ENCODE measurements around the gene CDH12.
"Not testable (repeated sequence)": the region's sequence is repeated elsewhere in the genome, so short reads cannot be mapped to it uniquely, and the experiment has no call there.

CDH12 gene

DNA sequence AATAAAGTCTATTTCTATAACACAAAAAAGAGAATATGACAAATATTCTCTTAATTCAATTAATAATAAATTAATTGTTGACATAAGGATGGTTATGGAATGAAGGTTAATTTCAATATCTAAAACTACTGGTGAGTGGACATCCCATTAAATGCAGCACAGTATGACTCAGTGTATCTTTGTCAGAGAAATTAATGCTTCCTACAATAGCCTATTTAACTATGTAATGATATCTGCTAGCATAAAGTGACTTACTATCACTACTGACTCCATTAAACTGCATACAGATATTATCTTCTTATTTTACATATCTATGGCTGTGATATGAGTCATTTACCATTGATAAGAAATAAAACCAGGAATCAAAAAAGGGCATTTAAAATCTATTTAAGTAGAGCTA, 298.7 kb downstream of the CDH12 start:
- DNase-seq = no peak

DNA sequence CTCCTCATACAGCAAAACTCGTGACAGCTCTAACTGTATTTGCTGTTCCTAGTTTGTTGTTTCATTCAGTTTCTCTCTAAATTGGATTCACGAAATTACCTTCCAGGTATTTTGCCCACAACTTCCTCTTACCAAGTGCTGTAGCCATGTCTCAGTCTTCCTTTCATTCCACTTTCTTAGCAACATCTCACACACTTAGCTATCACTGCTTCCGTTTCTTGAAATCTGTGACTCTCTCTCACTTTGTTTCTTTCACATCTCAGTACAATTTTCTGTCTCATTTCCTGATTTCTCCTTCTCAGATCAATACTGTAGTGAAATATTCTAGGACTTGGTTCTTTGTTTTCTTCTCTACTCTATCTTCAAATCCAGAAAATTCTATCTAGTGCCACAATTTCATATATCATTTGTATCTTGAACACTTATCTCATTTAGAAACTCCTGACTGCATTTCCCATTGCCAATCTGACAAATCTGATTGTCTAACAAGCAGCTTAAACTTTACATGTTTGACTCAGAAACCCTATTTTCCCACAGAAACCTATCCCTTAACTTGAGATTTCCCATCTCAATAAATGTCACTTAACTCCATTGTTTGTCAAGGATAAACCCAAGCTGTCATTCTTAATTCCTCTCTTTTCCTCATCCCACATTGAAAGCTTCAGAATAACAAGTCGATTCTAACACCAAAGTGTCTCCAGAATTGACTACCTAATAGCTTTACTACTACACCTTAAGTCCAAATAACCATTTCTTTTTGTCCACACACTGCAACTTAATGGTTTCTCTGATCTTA, 303.1 kb downstream of the CDH12 start:
- no peak for DNase-seq

DNA sequence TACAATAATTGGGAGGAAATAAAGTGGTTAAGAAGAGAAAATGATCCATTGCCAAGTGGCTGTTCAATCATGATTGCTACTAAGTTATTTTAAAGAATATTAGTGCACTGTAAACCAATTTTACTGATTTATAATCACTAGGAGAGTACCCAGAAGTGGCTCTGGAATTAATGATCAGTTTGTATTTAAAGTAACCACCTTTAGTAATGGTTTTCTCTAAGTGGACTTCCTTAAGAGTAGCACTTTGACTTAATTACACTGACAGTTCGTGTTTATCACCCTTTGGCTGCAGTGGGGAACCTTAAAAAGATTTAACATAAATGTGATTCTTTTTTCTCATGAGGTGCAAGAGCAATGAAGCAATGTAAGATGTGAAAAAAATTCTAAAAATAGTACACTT, 310.8 kb downstream of the CDH12 start:
- DNase-seq = no peak

DNA sequence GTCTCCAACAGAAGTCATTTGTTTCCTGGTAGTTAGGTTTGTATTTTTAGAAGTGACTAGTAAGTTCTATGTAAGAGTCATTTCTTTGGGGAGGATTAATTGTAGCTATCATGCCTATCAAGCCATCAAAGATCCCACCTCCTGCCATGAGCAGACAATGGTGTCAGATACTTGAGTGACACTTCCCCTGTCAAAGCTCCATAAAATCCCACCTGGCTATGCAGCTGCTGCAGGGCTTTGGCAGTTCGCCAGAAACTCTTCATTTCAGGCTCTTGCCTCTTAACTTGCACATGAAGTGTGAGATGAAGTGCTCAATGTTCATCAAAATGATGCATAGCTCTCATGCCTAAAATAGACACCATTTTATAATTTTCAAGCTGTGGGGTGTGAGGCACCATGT, 312.1 kb downstream of the CDH12 start:
- DNase-seq = no peak

DNA sequence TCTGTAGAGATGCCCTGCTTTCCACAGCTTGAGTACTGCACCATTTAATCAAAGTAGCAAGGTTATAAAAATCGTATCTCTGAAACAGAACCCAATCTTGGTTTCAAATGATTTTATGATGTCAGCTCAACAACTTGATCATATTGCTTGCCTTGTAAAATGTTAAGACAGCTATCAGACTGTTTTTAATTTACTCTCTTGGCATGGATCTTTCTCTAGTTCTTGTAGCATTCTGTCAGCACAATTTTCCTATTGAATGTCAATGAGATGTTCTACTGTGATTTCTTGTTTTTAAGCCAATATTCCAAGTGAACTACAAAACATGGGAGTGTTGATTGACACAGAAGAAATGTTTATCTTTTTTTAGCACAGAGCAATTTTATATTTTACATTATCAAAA, 313.4 kb downstream of the CDH12 start:
- DNase-seq = no peak

DNA sequence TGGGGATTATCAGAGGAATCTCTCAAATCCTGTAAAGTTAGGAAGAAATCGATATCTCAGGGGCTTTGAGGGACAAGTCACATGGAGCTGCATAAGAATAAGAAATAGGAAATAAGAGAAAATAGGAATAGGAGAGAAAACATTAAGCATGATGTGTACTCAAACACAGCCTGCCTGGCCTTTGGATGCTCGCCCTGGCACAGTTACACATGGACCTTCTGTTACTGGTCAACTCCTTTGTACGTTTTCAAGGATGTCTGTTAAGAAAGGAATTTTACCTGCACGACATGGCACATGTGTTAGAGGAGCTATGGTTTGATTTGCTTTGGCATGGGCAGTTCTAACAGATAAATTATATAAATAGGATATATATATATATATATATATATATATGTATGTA, 321.2 kb downstream of the CDH12 start:
- no peak for DNase-seq

DNA sequence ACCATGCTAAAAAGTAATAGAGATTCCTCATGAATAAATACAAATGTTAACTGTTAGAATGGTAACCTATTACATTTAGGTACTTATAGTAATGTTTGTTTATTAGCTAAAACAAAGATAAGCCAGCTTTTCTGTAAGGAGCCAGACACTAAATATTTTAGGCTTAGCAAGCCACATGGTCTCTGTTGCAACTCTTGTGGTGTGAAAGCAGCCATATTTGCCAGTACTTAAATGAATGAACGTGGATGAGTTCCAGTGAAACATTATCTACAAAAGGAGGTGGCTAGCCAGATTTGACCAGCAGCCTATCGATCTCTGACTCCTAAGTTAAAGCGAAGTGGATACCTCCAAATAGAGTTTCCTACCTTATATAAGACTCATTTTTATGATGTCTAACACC, 331.6 kb downstream of the CDH12 start:
- DNase-seq = no peak

DNA sequence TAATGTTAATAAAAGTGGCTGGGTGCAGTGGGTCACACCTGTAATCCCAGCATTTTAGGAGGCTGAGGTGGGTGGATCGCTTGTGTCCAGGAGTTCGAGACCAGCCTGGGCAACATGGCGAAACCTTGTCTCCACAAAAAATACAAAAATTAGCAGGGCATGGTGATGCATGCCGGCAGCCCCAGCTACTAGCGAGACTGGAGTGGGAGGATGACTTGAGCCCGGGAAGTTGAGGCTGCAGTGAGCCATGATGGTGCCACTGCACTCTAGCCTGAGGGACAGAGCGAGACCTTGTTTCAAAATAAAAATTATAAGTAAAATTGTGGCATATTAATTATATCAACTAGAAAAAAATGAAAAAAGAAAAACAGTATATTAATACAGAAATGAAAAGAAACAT, 336.6 kb downstream of the CDH12 start:
- DNase-seq = not testable (repeated sequence)

DNA sequence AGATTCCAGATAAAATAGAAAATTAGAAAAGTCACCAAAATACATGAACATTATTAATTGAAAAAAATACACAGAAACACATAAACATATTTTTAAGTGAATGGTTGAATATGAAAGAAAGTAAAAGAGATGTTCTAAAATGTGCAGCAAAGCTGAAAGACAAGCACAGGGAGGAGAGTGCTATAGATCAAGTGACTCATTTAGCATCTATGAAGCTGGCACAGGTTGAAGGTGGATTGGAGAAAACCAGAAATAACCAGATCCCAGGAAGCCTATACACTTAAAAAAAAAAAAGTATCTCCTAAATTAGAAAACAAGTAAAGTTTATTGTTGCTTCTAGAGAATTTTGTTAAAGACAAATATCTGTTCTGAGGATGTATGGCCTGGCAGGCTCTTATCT, 338.9 kb downstream of the CDH12 start:
- no peak for DNase-seq

DNA sequence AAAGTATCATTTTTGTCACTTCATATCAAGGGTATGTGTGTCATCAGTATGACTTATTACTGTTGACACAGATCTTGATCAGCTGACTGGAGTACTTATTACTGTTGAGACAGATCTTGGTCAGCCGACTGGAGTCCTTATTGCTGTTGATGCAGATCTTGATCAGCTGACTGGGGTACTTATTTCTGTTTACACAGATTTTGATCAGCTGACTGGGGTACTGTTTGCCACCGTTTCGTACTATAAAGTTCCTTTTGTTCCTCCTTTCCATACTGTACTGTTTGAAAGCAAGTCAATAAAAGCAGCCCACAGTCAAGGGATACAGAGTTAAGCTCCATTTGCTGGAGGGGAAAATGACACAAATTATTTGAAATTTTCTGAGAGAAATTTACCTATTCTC, 347.3 kb downstream of the CDH12 start:
- no peak for DNase-seq

DNA sequence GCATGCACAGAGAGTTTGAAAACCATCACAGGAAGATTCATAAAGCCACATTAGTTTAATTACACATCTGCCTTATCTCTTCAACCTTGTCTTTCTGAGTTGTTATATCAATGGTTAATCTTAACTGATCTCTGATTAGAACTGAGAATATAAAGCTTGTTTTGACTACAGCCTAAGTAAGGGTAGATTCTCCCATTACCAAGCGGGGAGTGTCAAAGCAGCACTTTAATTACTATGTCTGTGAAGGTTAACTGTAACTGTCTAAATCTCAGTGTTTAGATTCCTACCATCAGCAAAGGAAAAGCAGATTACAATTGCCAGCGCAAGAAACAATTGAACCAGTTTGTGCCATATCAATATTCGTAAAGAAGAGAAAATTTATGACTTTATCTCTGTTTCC, 348.7 kb downstream of the CDH12 start:
- no peak for DNase-seq

DNA sequence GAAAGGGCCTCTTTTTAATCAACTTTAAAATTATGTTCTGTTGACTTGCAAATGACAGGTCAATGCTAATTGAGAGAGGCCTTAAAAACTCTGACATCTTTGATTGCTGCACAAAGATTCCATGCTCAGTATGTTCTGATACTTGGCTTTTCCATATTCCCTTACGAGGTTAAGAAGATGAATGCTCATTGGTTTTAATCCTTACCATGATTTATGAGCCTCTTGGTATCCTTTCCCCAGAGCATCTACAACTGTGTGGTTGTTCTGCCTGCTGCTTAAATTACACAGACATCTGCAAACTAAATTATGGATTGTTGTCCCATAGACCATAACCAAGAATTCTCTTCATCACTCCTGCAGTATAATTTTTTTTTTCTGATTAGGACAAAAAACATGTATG, 352.6 kb downstream of the CDH12 start:
- no peak for DNase-seq

DNA sequence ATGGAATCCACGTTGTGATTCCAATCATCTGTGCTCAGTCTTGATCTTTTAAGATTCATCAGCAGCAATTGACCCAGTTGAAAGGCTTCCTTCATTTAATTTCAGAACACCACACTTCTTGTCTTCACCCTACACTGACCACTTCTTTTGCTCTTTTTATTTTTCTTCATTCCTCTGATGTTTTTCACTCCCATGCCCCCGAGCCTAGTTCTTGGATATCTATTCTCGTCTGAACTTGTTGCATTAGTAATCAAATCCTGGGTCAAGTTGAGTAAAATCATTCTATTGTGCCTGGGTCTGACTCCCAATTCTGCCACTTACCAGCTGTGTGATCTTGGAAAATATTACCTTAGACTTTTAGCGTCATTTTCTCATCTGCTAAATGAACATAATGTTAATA, 356.5 kb downstream of the CDH12 start:
- no peak for DNase-seq

DNA sequence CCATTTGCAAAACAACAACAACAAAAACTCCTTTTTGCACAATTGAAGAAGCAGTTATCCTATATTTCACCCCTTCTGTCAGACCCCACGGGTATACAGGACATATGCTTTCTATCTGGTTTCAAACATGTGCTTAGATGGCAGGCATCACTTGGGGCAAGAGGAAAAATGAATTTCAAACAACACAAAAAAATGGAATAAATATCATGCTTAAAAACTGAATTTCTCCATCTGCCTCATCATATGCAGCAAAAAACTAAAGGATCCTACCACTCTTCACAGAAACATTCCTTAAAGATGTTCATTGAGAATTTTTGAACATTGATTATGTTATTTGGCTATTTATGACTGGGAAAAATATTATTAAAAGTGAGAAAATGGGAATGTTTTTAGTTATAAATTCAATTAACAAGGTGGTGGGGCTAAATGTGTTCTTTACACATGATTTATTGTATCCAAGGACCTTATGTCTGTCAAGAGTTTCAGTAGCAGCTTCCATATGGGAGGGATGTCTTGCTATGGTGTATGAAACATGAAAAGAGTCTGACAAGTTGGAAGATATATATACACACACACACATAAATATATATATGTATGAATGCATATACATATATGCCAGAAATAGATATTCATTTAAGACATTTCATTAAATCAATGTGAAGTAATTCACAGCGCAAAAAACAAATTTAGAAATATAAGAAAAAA, 358.0 kb downstream of the CDH12 start:
- DNase-seq = no peak

DNA sequence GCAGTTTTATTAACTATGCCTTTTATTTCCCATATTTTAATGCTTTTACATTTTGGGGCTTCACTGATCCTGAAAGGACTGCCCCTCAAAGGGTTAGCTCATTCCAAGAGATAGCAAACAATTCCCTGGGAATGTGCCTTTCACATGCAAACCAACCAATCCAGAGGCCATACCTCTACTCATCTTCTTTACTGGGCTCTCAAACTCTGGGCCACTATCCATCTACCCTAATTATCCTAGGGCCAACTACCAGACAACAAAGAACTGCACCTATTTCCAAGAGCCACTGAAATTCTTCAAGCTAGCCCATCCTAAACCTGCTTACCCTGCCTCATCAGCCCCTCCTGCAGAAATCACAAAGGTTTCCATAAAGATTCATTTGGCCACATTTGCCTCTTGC, 364.7 kb downstream of the CDH12 start:
- no peak for DNase-seq

DNA sequence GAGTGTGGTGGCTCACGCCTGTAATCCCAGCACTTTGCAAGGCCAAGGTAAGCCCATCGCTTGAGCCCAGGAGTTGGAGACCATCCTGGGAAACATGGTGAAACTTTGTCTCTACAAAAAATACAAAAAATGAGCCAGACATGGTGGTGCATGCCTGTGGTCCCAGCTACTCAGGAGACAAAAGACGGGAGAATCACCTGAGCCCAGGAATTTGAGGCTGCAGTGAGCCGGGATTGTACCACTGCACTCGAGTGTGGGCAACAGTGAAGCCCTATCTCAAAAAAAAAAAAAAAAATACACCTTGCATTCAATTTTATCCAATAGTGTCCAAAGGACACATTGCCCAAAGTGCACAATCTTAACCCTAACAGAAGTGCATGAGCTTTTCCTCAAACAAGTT, 372.8 kb downstream of the CDH12 start:
- no peak for DNase-seq

DNA sequence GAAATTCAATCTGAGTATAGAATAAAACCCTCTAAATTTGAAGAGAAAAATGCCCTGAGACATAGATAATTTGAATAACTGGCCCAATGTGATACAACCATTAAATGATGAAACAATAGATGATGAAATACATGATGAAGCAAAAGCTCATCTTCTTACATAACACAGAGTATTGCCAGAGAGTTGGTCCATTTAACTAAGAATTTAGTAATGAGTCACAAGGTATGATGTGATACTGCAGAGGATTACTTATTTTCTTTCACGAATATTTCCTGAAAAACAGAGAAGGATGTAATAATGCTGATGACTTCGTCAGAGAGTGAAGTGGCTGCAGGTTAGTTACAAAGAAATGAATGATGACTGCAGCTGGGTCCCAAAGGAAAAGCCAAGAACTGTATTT, 379.3 kb downstream of the CDH12 start:
- no peak for DNase-seq

DNA sequence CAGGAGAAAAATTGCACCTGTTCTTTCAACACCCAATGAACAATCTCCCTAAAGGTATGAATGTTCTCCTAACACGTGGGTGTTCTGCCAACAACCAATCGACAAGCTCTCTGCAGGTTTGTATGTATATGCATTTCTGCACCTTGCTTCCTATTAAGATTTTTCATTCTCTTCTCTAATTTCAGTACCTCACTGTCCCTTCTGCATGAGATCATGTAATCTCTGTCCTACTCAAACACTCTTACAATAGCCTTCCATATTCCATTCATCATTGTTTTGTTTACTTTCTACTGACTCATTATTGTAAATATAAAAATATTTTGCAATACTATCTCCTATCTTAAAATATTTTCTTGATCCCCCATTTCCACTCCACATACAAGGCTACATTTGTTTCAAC, 382.0 kb downstream of the CDH12 start:
- no peak for DNase-seq

DNA sequence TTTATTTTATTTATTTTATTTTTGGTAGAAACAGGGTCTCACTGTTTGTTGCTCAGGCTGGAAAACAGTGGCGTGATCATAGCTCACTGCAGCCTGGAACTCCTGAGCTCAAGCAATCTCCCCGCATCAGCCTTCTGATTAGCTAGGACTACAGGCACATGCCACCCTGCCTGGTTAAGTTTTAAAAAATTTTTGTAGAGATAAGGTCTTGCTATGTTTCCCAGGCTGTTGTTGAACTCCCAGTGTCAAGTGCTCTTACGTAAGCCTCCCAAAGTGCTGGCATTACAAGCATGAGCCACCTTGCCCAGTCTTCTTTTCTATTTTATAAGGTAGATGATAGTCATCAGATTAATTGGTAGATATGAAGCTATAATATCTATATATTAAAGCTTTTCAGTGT, 382.7 kb downstream of the CDH12 start:
- DNase-seq = no peak

DNA sequence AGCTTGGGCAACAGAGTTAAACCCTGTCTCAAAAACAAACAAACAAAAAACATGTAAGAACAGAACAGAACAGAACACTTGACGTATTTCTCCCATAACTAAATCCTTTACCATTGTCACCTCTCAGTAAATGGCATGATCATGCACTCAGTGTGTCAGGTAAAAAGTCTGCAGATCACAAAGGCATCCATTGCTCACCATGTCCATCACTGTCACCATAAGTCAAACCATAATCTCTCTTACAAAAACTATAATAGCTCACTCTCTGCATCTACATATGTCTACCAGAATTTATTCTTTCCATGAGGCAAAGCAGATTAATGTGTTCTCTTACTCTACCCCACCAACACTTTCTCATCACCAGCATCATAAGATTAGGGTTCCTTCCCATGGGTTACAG, 387.5 kb downstream of the CDH12 start:
- DNase-seq = no peak

DNA sequence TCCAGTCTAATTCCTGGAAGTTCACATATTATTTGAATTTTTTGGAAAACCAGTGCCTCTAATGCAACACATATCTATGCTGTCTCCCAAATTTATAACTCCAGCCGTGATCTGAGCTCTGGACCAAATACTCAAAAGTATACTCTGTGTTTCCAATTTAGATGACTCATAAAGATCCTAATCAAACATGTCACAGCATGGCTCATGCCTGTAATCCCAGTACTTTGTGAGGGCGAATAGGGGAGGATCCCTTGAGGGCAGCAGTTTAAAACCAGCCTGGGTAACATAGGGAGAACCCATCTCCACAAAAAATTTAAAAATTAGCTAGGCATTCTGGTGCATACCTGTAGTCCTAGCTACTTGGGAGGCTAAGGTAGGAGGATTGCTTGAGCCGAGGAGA, 388.0 kb downstream of the CDH12 start:
- no peak for DNase-seq

DNA sequence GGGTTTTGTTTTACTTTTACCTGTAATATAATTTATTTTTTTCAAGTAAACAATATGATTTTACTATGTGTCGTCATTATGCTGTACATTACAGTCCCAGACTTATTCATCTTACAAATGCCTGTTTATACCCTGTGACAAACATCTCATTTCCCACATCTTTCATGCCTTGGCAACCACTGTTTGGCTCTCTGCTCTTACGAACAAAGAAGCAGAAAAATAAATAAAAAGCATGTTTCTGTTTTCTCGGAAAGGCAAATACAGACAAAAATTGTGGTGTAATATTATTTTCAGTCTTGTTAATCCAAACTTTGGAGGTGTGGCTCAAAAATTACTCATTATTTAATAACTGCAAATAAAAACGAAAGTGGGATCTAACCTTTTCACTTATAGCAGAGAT, 393.0 kb downstream of the CDH12 start:
- DNase-seq = no peak

DNA sequence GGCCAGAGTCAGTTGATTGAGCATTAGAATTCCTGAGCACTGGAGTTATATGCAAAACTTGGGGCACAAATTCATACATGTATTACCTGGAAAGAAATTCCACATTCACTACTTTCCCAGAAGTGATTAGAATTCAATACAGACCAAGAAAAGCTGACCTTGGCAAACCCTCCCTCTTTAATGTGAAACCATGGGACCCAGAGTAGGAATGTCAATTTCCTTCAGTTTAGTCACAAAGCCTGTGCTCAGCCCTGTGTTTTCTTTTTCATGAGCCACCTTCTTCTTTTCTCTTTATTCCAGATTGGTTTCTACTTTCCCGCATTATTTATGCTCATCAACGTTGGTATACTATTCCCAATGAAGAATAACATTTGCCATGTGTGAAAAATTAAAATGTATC, 420.2 kb downstream of the CDH12 start:
- no peak for DNase-seq

DNA sequence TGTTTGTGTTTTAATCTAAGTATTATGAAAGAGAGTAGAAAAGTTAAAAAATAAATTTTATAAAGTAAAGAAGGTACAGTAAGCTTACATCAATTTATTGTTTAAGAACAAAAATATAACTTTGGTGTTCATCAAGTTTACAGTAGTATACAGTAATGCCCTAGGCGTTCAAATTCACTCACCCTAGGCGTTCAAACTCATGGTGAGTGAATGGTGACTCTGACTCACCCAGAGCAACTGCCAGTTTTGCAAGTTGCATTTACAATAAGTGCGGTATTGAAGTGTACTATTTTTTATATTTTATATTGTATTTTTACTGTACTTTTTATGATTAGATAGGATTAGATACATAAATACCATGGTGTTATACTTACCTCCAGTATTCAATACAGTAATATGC, 421.3 kb downstream of the CDH12 start:
- DNase-seq = no peak

DNA sequence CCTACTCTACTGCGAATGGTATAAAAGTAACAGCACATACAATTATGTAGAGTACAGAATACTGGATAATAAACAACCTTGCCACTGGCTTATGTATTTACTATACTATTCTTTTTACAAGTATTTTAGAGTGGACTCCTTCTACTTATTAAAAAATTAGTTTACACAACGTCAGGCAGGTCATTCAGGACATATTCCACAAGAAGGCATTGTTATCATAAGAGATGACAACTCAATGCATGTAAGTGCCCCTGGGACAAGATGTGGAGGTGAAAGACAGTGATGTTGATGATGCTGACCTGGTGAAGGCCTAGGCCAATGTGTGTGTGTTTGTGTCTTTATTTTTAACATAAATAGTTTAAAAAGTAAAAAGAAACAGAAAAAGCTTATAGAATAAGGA, 421.7 kb downstream of the CDH12 start:
- no peak for DNase-seq
